DMS53 (cell line): ENCODE measurements around the gene ST6GAL1.
"Not testable (repeated sequence)": the region's sequence is repeated elsewhere in the genome, so short reads cannot be mapped to it uniquely, and the experiment has no call there.

Source experiments
- DNase-seq: peaks from one replicate; lab custom pipeline; 2025; lab: John Stamatoyannopoulos, UW

The ST6GAL1 gene

DNA sequence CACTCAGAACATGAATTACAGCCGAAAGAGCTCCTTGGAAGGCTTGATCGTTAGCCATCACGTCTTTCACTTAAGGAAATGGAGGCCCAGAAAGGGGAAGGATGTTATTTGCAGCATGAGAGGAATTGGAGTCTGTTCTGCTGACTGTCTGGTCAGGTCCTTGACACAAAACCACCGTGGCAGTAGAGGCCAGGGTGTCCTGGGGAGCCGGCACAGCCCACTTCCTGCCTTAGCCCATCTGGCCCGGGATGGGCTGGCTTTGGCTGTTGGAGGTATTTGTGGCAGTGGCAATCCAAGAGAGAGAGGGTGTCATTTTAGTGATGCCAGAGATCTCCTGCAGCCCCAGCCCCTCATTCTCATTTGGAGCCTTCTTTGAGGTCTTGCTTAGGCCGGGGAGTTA is 37.4 kb downstream of the ST6GAL1 start:
- DNase-seq: no peak

DNA sequence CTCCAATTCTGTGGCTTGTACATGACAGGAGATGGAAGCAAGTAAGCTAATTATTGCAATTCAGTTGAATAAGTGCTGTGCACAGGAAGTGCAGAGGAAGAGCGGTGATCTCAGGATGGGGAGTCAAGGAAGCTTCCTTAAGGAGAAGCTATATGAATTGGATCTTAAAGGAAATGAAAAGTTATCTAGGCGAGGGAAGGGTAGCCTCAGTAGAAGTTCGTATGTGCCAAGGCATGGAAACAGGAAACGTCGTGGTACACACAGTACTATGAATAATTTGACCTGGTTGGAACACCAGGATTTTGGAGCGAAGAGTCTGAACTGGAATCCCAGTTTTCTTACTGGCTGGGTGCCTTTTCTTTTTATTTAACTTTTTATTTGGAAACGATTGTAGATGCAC is 39.3 kb downstream of the ST6GAL1 start:
- DNase-seq: no peak

DNA sequence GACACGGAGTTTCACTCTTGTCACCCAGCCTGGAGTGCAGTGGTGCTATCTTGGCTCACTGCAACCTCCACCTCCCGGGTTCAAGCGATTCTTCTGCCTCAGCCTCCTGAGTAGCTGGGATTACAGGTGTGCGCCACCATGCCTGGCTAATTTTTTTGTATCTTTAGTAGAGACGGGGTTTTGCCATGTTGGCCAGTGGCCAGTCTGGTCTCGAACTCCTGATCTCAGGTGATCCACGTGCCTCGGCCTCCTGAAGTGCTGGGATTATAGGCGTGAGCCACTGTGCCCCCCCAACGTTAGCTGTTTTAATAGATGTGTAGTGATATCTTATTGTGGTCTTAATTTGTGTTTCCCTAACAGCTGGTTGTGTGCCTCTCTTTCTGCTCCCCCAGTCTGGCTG is 40.8 kb downstream of the ST6GAL1 start:
- not testable (repeated sequence) for DNase-seq

DNA sequence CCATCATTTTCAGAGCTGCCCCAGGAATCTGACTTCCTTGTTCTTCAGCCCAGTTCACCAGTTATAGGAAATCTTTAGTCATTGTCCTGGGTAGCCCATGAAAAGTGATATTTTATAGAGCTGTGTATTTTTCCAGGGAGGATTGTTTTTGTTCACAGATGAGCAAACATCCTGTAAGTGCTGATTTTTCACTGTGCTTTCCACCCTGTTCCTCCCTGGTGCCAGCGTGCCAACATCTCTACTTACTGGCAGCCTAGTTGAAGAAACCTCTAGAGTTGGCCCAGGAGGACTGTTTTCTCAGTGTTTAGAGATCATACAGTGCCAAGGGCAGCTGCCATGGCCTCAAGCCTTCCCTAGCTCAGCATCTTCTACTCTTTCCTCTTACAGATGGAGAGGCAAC is 41.3 kb downstream of the ST6GAL1 start:
- DNase-seq: no peak

DNA sequence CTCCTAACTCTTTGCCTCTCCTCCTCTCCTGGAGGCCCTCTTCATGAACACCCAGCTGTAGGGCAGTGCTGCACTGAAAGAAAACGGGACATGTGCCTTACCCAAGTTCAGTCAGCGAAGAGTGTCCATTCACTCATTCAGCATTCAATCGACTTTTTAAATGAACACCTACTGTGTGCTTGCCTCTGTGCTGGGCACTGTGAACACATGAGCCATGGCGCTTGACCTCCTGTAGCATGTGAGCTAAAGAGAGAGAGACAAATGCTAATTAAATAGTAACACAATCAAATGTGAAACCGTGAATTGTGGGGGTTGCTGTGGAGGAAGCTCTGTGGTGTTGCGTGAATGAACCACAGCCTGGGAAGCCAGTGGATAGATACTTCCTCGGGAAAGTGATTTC is 43.4 kb downstream of the ST6GAL1 start:
- DNase-seq: no peak

DNA sequence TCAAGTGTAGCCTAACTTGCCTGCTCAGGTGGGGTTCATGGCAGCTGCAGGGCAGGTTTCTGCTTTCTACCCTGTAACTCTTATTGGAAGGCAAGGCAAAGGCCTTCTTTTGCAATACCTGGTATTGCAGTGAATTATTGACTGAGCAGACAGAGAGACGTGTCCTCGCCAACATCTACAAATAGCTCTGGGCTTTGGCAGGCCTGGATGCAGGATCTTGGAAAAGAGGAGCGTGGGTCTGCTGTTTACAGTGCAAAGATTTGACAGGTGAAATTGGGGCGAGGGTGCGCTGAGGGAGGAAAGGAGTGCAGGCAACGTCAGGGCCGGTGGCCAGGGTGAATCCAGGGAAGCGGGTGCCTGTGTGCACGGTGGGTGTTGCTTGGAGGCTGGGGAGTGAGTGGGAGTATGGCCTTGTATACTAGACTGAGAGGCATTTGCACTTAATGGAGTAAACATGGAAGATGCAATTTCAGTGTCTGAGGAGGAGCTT is 44.5 kb downstream of the ST6GAL1 start:
- DNase-seq: no peak

DNA sequence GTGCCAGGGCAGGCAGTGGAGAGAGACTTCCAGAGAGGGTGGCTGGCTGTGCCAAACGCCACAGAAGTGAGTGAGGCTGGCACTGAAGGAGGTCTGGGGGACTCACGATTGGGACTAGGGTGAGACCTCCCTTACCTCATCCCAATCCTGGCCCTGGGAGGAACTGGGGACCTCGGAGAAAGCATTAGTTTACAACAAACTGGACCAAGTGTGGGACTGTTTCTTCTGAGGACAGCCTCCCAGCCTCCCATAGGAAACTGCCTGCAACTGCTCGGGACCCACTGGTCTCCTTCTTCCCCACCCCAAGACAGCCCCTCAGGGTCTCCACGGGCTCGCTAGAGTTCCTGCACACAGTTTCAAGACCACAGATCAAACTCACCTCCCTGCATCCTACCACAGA is 45.4 kb downstream of the ST6GAL1 start:
- DNase-seq: no peak

DNA sequence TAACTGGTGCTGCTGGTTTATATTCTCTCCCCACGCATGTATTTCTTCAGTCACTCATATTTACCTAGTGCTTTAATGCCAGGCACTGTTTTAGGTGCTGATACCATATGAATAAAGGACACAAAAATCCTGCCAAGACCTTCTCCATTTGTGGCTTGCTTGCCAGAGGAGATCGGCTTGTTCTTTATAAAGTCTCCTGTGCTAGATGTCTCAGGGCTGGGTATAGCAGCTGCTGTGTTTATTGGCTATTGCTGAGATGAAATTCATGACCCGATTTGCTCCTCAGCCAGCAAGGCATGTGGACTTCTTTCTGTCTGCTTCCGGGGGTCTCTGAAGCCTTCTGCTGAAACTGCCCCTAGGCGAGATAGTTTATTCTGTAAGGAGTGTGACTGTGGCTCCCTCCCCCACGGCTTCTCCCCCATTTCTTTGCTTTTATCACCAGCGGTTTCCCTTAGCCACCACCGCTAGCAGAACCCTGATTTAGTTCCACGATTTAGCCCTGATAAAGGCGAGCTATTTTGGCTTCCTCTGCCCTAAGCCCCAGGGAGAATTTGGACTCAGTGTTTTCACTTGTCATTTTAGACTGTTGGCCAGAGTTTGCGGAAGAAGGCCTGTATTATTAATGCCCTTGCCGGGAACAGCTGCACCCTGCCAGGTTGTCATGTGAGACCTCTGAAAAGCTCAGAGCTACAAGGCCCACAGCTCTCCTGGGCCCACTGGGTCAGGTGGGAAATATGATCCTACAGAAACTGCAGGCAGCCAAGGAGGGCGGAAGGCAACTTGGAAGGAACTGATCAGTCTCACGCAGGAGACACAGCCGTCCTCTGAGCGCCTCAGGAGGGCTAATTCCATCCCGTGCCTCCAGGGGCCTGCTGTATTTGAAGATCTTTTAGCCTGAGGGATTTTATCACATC is 46.8 kb downstream of the ST6GAL1 start:
- DNase-seq: no peak

DNA sequence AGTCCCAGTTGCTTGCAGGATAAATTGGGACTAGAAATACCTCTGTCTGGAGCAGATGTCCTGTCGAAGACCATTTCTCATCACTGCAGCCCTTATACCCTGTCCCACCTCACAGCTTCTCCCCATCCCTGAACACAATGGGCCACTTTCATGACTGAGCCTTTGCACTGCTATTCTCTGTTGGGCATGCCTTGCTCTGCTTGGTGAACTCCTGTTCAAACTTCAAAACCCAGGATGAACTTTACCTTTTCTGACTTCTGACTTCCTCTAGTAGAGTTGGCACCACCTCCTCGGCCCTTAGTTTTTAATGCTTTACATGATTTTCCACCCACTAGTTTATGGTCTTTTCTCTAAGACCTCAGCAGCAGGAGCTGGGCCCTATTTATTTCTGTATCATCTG is 48.4 kb downstream of the ST6GAL1 start:
- no peak for DNase-seq

DNA sequence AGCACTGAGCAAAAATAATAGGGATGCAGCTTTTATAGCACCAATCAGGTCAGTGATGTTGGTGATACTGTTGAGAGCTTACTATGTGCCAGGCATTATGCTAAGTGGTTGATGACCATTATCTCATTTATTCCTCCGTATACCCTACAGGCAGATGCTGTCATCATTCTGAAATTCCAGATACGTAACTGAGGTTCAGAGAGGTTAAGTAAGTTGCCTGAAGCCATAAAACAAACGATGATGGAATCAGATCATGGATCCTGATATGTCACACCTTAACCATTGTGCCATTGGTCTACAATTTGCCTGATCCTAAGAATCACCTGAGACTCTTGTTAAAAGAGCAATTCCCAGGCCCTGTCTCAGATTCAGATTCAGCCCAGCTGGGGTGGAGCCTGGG is 49.5 kb downstream of the ST6GAL1 start:
- DNase-seq: no peak

DNA sequence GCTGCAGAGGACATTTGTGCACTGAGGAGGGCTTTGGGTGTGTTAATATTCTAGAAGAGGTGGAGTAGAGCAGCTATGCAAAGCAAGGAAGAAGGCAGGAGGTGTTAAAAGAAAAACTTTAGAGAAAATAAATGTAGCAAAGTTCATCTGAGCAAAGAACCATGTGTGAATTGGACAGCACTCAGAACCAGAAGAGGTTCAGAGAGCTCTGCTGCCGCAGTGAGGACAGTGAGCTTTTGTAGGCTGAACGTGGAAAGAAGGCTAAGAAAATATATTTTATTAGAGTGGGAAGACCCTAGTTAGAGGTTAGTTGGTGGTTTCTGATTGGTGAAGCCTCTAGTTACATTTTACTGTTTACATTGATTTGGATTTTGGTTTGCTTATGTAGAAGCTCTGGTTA is 50.7 kb downstream of the ST6GAL1 start:
- no peak for DNase-seq

DNA sequence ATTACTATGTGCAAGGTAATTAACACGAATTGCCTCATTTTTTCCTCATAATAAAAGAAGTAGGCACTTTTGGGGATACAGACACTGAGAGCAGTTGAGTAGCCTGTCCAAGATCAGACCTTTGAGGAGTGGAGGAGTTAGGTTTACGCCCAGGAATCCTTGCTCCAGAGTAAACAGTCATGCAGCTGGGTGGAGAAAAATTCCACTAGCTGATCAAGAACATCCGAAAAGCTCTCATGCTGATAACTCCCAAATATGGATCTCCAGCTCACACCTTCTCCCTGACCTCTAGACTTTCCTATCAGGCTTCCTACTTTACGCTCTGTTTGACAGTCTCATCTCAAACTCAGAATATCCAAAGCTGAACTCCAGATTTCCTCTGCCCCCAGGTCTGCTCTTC is 53.3 kb downstream of the ST6GAL1 start:
- no peak for DNase-seq

DNA sequence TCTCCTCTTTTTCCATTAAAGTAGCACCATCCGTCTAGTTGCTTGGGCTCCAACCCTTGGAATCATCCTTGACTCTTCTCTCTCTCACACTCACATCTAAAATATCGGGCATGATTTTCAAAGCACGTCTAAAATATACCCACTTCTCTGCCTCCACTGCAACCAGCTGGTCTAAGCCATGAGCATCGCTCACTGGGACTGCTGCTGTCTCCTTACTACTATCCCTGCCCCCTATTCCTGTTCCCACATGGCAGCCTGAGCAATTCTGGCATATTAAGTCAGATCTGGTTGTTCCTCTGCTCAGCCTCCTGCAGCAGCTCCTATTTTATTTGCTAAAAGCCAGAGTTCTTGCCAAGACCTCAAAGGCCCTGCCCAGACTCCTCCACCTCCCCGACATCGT is 53.7 kb downstream of the ST6GAL1 start:
- no peak for DNase-seq

DNA sequence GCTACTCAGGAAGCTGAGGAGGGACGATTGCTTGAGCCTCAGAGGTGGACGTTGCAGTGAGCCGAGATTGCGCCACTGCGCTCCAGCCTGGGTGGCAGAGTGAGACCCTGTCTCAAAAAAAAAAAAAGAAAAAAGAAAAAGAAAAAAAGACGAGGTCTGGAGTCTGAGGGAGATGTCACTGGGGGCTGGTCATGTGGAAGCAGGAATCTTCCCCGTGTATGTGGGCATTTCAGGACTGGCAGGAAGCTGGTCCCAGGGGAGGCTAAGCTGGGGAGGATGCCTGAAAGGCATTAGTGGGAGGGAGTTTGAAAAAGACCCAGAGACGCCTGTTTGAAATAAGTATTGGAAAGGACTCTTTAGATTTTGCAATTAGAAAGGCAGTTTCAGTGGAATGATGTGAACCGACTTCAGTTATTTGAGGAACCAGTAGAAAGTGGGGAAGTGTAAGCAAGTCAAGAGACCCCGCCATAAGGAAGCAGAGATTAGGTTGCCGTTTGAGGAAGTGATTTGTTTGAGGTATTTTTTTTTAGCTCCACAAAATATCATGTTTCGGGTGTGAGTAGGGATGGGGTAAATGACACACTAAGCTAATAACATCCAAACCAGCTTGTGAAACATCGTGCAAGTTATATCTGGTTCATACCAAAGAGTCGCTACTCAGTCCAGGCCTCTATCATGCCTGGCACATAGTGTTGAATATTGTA is 55.5 kb downstream of the ST6GAL1 start:
- no peak for DNase-seq

DNA sequence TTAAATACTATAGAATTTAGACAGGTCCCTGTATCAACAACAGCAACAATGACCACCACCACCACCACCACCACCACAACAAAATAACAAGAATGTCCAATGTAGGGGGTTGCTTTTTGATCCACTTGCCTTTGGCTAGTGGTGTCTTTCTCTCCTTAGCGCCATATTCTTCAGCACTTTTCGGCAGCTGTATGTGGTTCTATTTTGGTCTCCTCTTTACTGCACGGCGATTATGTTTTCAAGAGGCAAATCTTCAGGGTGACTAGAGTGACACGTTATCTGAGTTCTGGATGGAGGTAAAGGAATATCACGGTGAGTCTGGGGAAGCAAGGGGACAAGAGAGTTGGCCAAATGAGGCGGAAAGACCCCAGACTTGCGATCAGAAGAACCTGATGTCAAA is 56.1 kb downstream of the ST6GAL1 start:
- DNase-seq: no peak

DNA sequence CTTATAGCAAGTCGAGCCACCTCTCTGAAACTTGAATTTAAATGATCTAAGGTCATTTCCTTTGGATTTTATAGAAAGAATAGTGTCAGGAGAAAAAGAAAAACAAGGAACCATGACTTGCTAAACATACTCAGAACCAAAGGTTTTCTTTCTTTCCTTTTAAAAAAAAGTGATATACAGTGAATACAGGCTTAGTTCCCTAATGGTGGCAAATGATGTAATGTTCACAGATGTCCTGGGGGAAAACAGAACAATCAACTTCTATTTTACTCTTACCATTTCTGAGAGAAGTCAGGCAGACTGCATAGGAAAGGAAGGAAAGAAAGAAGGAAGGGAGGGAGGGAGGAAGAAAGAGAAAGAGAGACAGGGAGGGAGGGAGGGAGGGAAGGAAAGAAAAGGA is 56.5 kb downstream of the ST6GAL1 start:
- DNase-seq: no peak

DNA sequence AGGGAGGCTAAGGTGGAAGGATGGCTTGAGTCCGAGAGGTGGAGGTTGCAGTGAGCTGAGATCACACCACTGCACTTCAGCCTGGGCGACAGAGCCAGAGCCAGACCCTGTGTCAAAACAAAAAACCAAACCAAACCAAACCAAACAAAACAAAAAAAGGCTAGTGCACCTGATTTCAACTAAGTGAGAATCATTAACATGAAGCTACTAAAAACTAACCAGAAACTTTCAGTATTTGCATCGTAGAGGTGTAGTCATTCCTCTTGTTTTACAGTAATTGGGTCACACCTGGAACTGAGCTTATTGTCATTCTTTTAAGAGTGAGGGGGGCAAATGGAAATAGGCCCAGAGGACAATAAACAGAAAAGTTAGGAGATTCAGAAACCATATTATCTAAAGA is 58.5 kb downstream of the ST6GAL1 start:
- no peak for DNase-seq

DNA sequence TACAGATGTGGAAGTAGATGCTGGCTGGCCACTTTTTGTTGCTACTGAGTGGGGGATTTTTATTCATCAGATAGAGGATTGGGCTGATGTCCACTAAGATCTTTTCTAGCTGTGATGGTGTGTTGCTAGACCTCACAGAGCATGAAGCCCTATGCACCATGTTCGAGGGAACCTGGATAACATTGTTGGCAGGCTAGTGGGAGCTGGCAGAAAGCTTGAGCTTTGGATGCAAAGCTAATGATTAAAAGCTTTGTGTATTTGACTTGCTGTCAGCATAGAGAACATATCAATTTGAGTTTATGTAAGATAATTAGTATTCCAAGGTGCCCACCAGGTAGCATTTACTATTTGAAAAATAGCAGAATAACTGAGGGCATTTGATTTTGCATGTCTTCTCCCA is 59.1 kb downstream of the ST6GAL1 start:
- no peak for DNase-seq

DNA sequence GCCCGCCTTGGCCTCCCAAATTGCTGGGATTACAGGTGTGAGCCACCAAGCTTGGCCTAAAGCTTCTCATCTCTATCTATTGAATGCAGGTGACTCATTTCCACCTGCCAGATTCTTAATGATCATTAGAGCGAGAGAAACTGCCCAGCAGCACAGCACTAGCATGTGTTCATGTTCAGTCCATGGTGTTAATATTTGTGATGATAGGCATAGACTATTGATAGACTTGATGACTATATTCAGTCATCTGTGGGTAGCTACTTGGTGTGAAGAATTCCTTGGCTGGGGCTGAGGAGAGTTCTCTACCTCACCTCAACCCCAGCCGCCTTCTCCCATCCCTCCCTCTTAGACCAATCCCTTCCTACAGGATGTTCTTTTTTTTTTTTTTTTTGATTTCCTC is 60.0 kb downstream of the ST6GAL1 start:
- DNase-seq: no peak

DNA sequence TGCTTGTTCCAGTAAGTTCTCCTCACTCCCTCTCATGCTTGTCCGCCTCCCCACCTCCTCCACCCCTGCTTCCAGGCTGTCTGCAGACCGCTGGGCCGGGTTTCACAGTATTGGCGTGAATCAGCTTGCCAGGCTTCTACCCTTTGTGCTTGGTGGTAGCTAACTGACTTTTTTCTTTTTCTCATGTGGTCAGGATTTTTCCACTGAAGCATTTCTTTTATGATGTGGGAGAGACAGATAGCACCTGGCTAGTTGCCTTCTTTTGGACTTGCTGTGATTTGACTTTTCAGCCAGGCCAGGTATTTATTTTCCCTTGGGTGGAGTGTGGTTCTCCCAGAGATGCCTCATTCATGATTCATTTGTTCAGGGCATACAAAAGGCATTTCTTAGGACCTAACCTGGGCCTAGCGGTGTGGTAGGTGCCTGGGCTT is 60.6 kb downstream of the ST6GAL1 start:
- no peak for DNase-seq

DNA sequence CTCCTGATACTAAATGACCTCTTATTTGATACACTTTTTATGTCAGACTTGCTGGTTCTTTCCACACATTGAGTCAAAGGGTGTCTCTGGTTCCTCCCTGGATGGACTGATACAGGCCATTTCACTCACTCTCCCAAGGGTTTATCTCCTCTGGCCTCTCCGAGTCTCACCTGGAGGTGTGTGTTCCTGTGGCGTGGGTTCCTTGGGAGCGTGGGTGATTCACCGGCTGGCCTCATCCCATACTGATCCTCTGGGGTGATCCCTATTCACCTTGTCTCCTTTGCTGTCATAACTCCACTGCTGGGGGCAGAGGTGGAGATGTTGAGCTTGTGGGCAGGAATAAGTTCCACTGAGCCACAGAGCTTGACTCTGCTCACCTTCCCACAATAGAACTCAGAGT is 61.1 kb downstream of the ST6GAL1 start:
- no peak for DNase-seq

DNA sequence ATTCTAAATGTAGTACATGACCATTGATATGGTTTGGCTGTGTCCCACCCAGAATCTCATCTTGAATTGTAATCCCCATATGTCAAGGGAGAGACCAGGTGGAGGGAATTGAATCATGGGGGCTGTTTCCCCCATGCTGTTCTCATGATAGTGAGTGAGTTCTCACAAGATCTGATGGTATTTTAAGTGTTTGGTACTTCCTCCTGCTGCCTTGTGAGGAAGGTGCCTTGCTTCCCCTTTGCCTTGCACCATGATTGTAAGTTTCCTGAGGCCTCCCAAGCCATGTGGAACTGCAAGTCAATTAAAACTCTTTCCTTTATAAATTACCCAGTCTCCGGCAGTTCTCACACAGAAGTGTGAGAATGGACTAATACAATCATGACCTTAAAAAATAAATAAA is 61.8 kb downstream of the ST6GAL1 start:
- not testable (repeated sequence) for DNase-seq

DNA sequence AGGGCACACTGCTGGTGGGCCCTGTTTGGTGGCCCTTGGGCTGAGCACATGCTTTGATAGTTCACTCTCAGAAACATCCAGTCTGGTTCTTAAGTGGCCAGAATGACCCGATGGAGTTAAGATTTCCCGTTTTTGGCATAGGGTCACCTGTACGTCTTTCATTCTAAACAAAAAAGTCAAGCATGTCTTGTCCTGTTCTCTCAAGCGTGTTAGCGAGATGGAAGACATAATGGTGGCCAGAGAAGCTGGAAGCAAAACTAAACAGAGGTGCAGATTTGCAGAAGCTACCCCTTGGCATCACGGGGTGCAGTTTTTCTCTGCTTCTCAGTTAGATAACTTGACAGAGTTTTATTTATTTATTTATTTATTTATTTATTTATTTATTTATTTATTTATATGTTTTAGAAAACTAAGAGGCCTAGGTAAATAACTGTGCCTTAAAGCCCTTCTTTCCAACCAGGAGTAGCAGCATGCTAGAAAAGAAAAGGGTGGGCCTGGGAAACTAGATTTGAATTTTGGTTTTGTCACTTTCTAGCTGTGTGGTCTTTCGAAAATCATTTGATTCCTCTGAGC is 63.0 kb downstream of the ST6GAL1 start:
- no peak for DNase-seq
